Pulmonary artery endothelial cell (primary cell): ENCODE measurements around the gene ACACA. TPM values are rescaled to one million over a fixed set of nuclear protein-coding genes. Genes with fewer than 3 reads are reported as not detected.
"Not testable (repeated sequence)": the region's sequence is repeated elsewhere in the genome, so short reads cannot be mapped to it uniquely, and the experiment has no call there.

Experiments used
- DNase-seq: peaks from one replicate; pipeline ENCODE4 v3.0.0-alpha.2; 2011; ENCODE audit warnings: low read depth, low spot score
- total RNA-seq: library from RNA; depleted of rRNA; stranded (reverse); fragments of >200 nt; gene quantifications from 2 replicates; pipeline ENCODE4 v1.2.3, GENCODE V29; 2014

ACACA gene
- 57.0 and 62.3 TPM in 2 replicates for total RNA-seq

DNA sequence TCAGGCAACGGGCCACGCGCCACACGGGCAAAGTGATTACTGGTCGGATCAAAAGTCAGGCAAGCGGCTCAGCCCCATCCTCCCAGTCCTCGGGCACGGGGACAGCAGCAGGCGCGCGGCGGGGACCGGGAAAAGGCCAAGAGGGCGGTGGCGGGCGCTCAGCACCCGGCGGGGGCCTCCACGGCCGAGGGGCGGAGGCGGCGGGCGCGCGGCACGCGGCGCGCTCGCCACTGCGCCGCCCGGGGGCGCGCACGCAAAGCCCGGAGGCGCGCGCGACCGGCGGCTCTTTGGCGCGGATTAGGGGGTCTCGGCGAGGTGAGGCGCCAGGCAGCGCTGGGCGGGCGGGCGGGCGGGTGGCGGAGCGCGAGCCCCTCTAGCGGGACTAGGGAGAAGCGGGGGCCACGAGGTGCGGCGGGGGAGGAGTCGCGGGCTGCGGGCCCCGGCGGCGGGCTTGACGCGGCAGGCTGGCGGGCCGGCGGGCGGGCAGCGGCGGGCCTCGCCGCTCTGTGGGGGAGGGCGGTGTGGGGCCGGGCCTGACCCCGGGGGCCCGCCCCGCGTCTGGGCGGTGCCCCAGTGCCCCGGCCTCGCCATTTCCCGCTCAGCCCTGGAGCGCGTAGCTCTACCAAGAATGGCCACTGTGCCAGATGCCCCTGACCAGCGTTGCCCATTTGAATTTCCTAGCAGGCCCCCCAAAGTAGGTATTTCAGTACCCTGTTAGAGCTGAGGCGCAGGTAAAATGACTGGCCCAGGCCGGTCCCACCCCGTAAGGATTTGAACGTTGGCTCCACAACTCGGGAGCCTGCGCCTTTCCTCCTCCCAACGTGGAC, at the start of gene ACACA, which contains the start of gene TADA2A:
Gene ACACA (minus strand): TSS at position 202 of the 827 bp plus-strand sequence. CDS start 537 bp downstream, outside the sequence.
Gene TADA2A (plus strand): TSS at position 252 of the 827 bp plus-strand sequence. CDS start 4,480 bp downstream, outside the sequence.
- DNase-seq: peak; percentile 27

DNA sequence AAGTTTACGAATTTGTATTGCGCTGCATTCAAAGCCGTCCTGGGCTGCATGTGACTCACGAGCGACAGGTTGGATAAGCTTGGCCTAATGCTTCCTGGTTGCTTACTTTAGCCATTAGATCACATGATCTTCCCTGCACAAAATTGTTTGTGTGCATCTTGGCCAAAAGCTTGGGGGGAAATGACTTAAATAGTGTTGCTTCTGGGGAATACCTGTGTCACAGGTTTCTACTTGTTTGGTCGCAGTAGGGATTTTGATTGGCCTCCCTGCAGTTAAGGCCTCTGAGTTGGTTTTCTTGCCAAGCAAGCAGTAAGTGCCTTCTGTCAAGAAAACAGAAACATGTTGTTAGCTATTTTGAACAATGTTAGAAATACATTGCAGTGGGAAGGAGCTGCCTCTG, 43.5 kb upstream of the ACACA start:
- no peak for DNase-seq

DNA sequence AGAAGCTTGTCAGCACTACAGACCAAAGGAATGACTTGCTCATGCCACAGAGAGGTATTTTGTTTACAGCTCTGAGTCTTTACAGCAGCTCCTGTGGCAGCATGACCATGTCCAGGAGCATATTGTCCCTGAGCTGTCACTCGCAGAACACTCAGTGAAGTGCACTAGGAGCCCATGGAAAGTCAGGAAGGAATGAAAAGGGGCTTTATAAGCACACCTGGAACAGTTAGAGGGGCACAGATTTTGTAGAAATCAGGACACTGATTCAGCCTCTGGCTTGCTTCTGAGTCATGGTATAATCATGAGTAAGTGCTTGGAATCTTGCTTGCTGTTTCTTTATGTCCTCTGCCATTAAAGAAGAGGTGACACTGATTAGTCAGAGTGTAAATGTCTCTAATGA, 41.0 kb upstream of the ACACA start:
- no peak for DNase-seq

DNA sequence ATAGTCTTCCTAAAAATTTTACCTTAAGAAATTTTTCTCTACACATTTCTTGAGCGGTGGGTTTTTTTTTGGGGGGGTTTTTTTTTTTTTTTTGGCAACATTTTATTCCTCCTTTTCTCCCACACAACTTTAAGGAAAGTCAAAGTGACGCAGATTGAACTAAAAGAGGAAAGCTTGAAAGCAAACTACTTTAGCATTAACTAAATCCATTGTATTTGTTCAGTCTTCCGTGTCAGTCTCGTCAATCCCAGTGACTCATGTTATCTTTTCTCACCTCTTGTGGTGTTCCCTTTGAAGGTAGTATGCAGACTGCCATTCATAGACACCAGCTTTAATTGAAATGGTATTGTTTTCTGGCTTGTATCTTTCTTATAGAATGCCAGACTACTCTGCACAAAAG, 39.4 kb upstream of the ACACA start:
- no peak for DNase-seq

DNA sequence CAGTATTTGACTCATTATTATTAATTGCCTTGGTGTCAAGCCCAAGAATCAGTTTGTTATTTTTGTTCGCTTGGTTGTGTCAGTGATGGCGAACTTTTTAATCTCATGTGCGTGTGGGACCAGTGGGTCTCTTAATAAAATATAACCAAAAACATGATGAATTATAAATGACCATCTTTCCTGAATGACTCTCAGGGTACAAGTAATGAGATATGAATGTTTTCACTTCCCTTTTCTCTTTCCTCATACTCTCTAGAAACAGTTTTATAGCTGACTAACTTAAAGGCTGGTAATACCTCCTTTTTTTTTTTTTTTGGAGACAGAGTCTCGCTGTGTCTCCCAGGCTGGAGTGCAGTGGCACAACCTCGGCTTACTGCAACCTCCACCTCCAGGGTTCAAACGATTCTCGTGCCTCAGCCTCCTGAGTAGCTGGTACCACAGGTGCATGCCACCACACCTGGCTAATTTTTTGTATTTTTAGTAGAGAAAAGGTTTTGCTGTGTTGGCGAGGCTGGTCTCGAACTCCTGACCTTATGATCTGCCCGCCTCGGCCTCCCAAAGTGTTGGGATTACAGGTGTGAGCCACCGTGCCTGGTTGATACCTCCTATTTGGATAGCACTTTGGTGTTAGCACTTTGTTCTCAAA, 34.9 kb upstream of the ACACA start:
- DNase-seq: not testable (repeated sequence)

DNA sequence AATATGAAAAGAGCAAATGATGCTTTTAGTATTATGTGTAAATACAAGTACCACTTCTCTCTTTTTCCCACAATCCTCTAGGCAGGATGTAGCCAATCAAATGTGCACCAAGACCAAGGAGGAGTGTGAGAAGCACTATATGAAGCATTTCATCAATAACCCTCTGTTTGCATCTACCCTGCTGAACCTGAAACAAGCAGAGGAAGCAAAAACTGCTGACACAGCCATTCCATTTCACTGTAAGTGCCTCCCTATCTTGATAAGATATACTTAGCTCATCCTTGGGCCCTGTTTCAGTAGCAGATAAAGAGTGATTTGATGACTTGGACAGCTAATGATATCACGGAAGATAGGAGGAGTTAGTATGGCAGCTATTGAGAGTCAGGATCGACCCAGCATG, 33.8 kb upstream of the ACACA start:
- no peak for DNase-seq

DNA sequence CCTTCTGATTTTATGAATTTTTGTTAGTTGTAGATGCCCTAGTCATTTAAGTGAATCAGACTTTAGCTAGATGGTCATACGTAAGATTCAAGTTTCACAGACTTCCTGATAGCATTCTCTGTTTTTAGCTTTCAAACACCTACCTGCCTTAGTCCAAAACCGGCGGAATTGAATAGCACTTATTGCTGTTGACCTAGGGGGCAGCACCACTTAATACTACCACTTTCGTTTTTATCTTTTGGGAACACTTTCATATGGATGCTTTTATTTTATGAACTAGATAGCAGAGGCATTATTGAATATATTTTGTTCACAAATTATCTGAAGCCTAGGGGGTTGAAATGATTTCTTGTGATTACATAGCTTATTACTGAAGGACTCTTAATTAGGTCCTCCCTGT, 31.5 kb upstream of the ACACA start:
- DNase-seq: no peak

DNA sequence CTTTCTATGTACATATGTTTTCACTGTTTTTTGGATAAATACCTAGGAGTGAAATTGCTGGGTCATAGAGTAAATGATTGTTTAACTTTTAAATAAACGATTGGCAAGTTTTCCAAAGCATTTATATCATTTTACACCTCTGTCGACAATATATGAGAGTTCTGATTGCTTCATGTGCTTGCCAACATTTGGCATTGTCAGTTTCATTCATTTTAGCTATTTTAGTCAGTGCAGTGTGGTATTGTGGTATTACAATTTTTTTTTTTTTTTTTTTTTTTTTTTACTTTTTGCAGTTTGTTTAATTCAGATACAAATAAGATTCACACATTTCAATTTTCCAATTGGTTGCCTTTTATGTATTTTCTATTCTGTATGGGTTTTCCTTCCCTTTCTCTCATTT, 26.0 kb upstream of the ACACA start:
- no peak for DNase-seq

DNA sequence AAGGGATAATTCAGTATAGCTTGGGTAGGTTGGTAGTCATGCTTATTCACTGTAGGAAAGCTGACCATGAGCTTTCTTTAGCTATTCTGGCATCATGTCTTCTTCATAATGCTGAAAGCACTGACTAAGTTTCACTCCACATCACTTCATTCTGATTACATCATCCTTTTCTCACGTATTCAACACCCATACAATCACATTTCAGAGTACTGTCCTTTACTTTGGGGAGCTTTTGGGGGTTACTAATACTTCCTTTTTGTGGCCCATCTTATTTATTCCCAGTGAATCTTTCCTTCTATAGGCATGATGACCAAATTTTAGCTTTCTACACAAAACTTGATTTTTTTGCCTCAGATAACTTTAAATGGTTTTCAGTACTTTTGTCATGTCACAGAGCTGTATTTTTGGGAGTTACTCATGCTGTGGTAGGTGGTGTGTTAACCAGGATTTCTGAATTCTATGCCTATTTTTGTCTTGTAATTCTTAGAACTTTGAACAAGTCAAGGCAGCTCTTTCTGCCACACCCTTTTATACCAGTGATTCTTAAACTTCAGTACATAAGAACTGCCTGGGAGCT, 23.5 kb upstream of the ACACA start:
- DNase-seq: no peak

DNA sequence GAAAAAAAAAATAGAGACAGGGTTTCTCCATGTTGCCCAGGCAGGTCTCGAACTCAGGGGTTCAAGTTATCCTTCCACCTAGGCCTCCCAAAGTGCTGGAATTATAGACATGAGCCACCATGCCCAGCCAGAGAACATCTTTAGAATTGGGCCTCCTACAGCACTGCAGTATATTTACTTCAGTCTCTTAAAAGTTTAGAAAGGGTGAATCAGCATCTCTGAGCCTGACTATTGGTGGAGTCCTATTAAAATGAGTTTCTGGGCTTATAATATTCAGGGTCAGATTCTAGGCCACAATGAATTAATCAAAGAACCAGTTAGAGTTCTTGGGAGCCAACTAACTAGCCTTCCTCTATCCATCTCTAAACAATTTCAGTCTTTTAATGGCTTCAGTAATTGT, 22.8 kb upstream of the ACACA start:
- no peak for DNase-seq

DNA sequence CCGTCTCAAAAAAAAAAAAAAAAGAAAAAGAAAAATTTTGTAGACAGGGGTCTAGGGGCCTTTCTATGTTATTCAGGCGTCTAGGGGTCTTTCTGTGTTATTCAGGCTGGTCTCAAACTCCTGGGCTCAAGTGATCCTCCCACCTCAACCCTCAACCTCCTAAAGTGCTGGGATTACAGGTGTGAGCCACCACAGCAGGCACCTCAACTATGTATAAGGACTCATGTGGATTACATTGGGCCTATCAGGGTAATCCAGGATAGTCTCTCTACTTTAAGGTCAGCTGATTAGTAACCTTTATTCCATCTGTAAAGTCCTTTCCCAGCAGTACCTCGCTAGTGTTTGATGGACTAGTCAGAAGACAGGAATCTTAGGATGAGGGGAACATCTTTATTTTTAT, 22.4 kb upstream of the ACACA start:
- no peak for DNase-seq

DNA sequence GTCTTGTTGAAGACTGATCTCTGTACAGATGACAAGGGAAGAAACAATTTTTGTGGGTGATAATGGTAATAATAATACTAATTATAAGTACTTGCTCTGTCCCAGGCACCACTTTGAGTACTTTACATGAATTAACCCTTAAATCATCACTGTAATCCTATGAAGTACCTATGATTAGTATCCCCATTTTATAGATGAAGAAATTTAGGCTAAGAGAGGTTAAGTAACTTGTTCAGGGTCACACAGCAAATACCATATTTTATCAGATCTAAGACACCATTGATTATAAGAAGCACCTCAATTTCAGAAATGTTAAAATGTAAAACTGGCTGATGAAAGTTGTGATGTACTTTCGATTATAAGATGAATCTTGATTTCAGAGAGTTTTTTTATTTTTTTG, 18.6 kb upstream of the ACACA start:
- DNase-seq: no peak

DNA sequence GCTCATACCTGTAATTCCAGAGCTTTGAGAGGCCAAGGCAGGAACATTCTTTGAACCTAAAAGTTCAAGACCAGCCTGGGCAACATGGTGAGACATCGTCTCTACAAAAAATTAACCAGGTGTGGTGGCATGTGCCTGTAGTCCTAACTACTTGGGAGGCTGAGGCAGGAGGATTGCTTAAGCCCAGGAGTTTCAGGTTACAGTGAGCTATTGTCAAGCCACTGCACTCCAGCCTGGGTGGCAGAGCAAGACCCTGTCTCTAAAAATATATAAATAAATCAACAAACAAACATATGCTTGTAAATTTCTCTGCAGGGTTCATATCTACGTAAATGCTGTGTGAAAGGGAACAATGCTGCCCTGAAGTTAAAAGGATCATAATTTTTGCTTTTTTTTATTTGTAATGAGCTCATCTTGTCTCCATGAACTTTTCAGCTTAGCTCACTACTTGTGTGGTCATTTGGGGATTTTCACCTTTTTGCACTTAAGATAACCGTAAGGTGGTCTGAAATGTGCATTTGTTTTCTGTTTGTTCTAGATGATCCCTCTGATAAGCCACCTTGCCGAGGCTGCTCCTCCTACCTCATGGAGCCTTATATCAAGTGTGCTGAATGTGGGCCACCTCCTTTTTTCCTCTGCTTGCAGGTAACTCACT, 16.5 kb upstream of the ACACA start:
- DNase-seq: no peak

DNA sequence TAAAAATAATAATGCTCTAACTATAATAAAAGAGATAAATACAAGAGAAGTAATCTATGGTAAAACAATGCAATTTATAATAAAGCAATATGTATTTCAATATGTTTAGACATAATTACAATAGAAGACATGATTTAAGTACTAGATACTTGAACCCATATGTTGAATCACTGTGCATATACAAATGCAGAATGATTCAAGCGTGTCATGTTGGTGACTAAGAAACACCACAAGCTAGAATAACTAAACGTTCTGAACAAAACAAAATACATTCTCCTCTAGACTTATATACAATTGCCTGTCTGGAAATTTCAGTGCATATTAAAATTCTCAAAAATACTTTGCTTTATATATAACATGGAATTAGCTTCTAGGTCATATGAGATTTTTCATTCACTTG, 11.2 kb upstream of the ACACA start:
- DNase-seq: no peak

DNA sequence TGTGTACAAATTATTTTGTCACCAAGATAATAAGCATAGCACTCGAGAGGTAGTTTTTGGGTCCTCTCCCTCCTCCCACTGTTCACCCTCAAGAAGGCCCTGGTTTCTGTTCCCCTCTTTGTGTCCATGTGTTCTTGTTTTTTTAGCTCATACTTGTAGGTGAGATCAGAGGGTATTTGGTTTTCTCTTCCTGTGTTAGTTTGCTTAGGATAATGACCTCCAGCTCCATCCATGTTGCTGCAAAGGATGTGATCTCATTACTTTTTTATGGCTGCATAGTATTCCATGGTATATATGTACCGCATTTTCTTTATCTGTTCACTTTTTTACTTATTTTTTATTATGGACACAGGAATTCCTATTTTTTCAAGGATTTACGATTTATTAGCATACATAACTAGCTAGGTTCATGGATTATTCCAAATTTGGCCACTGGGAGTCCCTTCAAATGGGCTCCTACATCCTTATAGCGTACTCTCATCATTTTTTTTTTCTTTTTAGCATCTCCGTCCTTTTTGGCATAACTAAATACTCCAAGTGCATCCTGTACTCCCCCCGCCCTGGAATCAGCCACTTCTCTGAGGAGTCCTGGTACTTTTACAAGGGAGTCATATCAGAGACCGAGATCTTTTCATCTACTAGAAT, 7.4 kb upstream of the ACACA start:
- DNase-seq: no peak

DNA sequence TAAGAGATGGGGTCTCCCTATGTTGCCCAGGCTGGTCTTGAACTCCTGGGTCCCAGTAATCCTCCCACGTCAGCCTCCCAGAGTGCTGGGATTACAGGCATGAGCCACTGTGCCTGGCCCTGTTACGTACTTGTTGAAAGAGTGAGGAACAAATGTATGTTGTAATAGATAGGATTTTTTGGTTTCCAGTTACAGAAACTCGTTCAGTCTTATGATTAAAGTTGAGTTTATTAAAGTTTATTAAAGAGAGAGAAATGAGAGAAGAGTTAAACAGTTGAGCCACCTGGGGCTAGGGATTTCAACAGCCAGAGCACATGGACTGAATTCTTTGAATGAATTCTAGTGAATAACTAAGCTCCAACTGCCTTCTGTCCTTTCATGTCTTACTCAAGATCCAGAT, 3.7 kb upstream of the ACACA start:
- DNase-seq: no peak

DNA sequence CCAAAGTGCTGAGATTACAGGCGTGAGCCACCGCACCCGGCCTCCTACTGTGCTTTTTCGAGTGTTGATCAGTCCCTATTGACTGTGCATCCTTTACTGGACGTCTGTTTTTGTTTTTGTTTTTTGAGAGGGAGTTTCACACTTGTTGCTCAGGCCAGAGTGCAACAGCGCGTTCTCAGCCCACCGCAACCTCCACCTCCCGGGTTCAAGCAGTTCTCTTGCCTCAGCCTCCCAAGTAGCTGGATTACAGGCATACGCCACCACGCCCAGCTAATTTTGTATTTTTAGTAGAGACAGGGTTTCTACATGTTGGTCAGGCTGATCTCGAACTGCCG, 1.5 kb upstream of the ACACA start:
- DNase-seq: not testable (repeated sequence)

DNA sequence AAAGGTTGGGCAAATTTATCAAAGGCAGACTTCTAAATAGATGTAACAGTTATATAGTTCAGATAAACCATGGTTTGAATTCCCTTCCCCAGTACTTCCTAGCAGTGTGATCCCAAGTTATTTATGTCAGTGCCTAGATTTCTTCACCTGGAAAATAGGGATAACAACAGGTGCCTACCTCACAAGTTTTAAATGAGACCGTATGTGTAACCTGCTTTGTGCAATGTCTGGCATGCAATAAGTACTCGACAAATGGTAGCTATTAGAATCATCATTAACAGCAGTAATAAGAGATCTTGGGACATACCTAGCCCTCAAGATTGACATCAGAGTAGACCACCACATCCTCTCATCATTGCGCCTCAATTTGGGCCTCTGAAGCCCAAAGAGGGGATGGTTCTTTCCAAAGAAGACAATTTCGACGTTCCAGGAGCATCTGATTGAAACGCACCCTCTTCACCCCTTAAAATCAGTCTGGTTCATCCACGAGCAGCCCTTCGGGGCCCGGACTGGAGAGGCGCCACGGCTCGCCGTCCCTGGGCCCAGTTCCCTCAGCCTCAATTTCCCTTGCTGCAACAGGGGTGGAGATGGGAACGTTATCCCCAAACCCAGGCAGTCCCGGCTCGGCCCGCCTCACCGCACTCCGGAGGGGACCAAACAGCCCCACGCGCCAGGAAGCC, 541 bp downstream of the ACACA start:
- DNase-seq: no peak

DNA sequence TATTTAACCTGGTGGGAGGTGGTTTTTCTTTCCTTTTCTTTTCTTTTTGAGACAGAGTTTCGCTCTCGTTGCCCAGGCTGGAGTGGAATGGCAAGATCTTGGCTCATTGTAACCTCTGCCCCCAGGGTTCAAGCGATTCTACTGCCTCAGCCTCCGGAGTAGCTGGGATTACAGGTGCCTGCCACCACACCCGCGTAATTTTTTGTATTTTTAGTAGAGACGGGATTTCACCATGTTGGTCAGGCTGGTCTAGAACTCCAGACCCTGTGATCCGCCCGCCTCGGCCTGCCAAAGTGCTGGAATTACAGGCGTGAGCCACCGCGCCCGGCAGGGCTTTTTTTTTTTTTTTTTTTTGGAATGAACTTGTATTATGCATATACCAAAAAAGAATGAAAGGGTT, 1.1 kb downstream of the ACACA start:
- DNase-seq: not testable (repeated sequence)

DNA sequence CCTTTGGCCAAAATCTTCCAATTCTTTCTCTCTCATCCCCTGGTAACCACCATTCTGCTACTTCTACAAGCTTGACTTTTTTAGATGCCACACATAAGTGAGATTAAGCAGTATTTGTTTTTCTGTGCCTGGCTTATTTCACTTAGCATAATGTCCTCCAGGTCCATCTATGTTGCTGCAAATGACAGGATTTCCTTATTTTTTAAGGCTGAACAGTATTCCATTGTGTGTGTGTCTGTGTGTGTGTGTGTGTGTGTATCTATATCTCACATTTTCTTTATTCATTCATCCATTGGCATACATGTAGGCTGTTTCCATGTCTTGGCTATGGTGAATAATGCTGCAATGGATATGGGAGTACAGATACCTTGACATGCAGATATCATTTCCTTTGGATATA, 6.1 kb downstream of the ACACA start:
- DNase-seq: no peak

DNA sequence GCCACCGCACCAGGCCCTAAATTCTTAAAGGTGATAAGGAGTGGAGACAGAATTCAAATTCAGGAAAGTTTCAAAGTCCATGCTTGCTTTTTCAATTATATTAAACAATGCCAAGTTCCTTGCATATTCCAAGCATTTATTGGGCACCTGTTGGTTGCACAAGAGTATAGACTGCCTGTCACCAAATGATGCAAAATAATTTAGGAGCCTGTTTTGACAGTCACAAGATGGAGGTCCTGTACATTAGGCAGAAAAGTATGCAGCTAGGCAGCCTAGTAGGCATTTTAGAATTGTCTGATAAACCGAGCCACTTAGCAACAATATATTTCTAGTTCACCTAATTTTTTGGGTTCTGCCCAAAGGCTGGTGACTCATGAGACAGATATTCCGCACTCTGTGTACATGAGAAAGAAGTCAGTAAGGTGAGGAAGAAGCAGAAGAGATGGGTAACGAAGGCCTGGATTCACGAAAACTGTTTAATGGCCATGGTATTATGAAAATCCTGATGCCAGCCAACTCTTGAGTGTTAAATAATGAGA, 7.3 kb downstream of the ACACA start:
- no peak for DNase-seq
